ENCODE measurements around the gene CMSS1.

The CMSS1 gene

DNA sequence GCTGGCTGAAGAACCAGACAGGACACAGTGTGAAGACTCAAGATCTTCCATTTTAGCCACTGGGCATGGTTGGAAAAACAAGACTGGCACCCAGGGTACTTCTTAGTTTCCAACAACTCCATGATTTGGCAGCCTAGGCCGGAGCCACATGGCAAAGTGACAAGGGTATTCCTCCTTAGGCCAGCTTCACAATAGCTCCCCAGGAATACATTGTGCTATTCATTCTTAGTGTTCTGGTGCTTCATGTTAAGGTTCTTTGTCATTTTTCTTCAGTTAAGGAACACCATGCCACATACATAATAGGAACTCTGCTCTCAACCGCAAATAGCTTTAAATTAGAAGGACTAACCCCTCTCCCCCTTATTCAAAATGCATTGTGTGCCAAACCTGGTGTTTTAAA is 304.7 kb downstream of the CMSS1 start:
- TF ChIP-seq CTCF (IDR thresholded peaks at IDR 0.05; ENCODE audit: unreplicated experiment in 3 of 3): no peak
- Mint-ChIP-seq H3K4me1 (peaks cover 52% of the 10 kb centered on the region), H3K27me3 (ENCODE audit: low read depth) (no peaks in the 10 kb centered on the region), H3K27ac (peak overlapping the region in 1 of 3 experiments; percentile 33), H3K9me3 (no peaks in the 10 kb centered on the region), H3K4me3 (no peak overlapping the region), H3K36me3 (ENCODE audit: low read depth) (no peaks in the 10 kb centered on the region)

DNA sequence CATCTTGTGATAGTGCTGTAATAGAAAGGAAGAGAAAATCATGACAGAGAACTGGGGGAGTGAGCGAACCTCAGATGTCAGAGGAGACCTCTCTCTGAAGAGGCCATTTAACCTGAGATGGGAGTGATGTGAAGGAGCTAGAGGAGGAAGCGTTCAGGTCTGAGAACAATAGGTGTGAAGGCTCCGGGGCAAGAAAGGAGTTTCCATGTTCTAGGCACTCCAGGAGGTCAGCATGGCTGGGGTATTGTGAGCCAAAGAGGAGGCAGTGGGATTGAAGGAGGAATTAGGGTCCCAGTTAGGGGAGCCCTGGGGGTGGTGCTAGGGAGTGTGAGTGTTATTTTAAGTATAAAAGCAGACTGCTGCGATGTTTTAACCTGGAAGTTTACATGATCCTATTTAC is 305.4 kb downstream of the CMSS1 start:
- TF ChIP-seq CTCF (IDR thresholded peaks at IDR 0.05; ENCODE audit: unreplicated experiment in 3 of 3): no peak
- H3K27me3 Mint-ChIP-seq (ENCODE audit: low read depth): no peaks in the 10 kb centered on the region
- H3K27ac Mint-ChIP-seq: peak overlapping the region in 2 of 3 experiments; percentile 1 to 33
- H3K9me3 Mint-ChIP-seq: no peaks in the 10 kb centered on the region
- no peaks in the 10 kb centered on the region for H3K36me3 Mint-ChIP-seq (ENCODE audit: low read depth)
- peaks cover 49% of the 10 kb centered on the region for H3K4me1 Mint-ChIP-seq
- no peak overlapping the region for H3K4me3 Mint-ChIP-seq

DNA sequence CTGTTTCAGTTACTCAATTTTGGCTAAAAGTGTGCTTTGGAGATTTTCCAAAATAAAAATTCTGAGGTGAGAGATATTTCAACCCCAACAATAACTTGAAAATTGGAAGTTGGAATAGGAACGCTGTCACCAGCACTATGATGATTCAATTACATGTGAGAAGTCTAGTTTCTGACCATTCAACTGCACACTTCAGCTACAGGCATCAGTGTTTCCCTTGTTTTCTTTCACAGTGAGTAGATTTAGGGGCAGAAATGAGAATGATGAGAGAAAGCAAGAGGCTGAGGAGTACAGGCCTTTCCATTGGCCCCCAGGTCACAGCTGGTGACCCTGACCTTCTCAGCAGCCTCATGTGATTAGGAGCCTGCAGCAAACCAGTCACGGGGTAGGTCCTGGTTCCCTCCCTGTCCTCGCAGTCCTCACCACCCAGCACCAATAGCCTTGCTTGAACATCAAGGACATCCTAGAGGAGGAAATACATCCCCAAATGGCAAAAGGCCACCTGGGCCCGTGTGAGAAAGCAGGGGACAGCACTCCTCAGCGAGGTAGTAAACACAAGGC is 306.6 kb downstream of the CMSS1 start:
- Mint-ChIP-seq H3K36me3 (ENCODE audit: low read depth) (no peaks in the 10 kb centered on the region), H3K27ac (peak overlapping the region in 1 of 3 experiments; percentile 2), H3K27me3 (ENCODE audit: low read depth) (no peaks in the 10 kb centered on the region), H3K9me3 (no peaks in the 10 kb centered on the region), H3K4me1 (peaks cover 54% of the 10 kb centered on the region), H3K4me3 (no peak overlapping the region)
- TF ChIP-seq CTCF (IDR thresholded peaks at IDR 0.05; ENCODE audit: unreplicated experiment in 3 of 3): no peak

- Mint-ChIP-seq H3K9me3 (no peaks in the 10 kb centered on the region), H3K4me1 (peaks cover 54% of the 10 kb centered on the region), H3K4me3 (no peak overlapping the region), H3K27ac (peak overlapping the region; percentile 1 to 16 (median 15)), H3K36me3 (ENCODE audit: low read depth) (no peaks in the 10 kb centered on the region), H3K27me3 (ENCODE audit: low read depth) (no peaks in the 10 kb centered on the region)
- TF ChIP-seq CTCF (IDR thresholded peaks at IDR 0.05; ENCODE audit: unreplicated experiment in 3 of 3): no peak
Observed at GRCh38 chr3:100125161-100125938, 307.7 kb downstream of the CMSS1 start.

GRCh38 chr3:100127792-100128191 is 310.1 kb downstream of the CMSS1 start:
- Mint-ChIP-seq H3K4me1 (peaks cover 47% of the 10 kb centered on the region), H3K27me3 (ENCODE audit: low read depth) (no peaks in the 10 kb centered on the region), H3K27ac (no peak overlapping the region), H3K4me3 (no peak overlapping the region), H3K36me3 (ENCODE audit: low read depth) (no peaks in the 10 kb centered on the region), H3K9me3 (no peaks in the 10 kb centered on the region)
- no peak for TF ChIP-seq CTCF (IDR thresholded peaks at IDR 0.05; ENCODE audit: unreplicated experiment in 3 of 3)

DNA sequence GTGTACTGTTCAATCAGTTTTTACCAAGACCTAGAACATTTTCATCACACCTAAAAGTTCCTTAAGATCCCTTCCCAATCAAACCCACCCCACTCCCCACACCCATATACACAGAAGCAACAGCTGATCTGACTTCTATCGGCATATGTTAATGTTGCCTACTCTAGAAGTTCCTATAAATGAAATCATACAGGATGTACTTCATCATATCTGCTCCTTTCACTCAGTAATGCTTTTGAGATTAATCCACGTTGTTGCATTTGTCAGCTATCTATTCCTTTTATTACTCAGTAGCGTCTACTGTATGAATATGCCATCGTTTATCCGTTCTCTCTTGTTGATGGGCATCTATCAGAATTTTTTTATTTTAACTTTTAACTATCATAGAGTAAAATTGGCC is 310.9 kb downstream of the CMSS1 start:
- Mint-ChIP-seq H3K36me3 (ENCODE audit: low read depth) (no peaks in the 10 kb centered on the region), H3K4me1 (peaks cover 40% of the 10 kb centered on the region), H3K9me3 (no peaks in the 10 kb centered on the region), H3K27ac (no peak overlapping the region), H3K4me3 (no peak overlapping the region), H3K27me3 (ENCODE audit: low read depth) (no peaks in the 10 kb centered on the region)
- no peak for TF ChIP-seq CTCF (IDR thresholded peaks at IDR 0.05; ENCODE audit: unreplicated experiment in 3 of 3)

Measured in nephron (organoid).